ENCODE results near the gene PROP1.

- no peak for TF ChIP-seq CTCF (IDR thresholded peaks at IDR 0.05)
- no peak for TF ChIP-seq POLR2A (IDR thresholded peaks at IDR 0.05)
Observed at GRCh38 chr5:177980743-177981151, 15.3 kb downstream of the PROP1 start.
